OCI-LY3 (cell line): ENCODE results near the gene HHIP.

ENCODE experiments used
- CTCF ChIP-seq: fragments of 200-600, 300-600 bp; sonication (generic); IDR thresholded peaks from 2 replicates; pipeline ENCODE4 v1.5.1; 2014; ENCODE audit warnings: antibody characterized with exemption, low read length, low read depth
- EZH2phosphoT487 ChIP-seq: fragments of 200-600 bp; shearing (Covaris generic); IDR thresholded peaks from 2 replicates; pipeline ENCODE4 v1.6.1; 2018; ENCODE audit warnings: antibody characterized with exemption, mixed run types, low read depth

- TF ChIP-seq CTCF = peak; percentile 32; the same call in 1 of the 2 replicates
- TF ChIP-seq EZH2phosphoT487 = no peak
These were observed 653 bp downstream of the HHIP start for GRCh38 chr4:144646523-144647094.
